A549 (cell line): ENCODE data around the gene SMC6. TPM values are rescaled to one million over a fixed set of nuclear protein-coding genes. Genes with fewer than 3 reads are reported as not detected.

Source experiments
- ATAC-seq, 2 experiments: fragments of 200-7000 bp in 1 of 2; fragments of >200 bp in 1 of 2; cut with Nextera tagmentation in 1 of 2; cut with Tn5 transposase in 1 of 2; 3 replicates each; pipeline versions ENCODE4 v1.8.0 to v1.9.1; 2018 to 2020; ENCODE audit warnings: mild to moderate bottlenecking in 1 of 2, moderate library complexity in 1 of 2
- CTCF ChIA-PET: fragments of 300-600 bp; sonication (Branson Sonifier 250); formaldehyde crosslinking; extraction: SDS; loops from one replicate; lab custom pipeline; 2021; ENCODE audit warnings: antibody characterized with exemption, inconsistent platforms; lab: Yijun Ruan, JAX
- POLR2A ChIA-PET: fragments of 350-600 bp; formaldehyde crosslinking; extraction: SDS; loops from one replicate; lab custom pipeline; 2021; ENCODE audit warnings: antibody characterized with exemption, inconsistent platforms; lab: Yijun Ruan, JAX
- DNase-seq, 2 experiments: peaks; one replicate each; pipeline versions ENCODE4 v3.0.0 to v3.0.0-alpha.2; 2011 to 2016; ENCODE audit warnings: low read depth in 1 of 2, low spot score in 1 of 2
- FAIRE-seq: peaks from 2 replicates; lab custom pipeline; 2011; peaks lifted over from hg19 to GRCh38; lab: Jason Lieb, UNC
- H3K27ac ChIP-seq, 2 experiments: fragments of >200 bp; sonication (Bioruptor Twin); formaldehyde crosslinking; 3 replicates each; pipeline ENCODE4 v1.5.1; 2016 to 2017
- H3K4me1 ChIP-seq: fragments of >200 bp; sonication (Bioruptor Twin); formaldehyde crosslinking; 3 replicates; pipeline ENCODE4 v1.6.1; 2016
- H3K4me2 ChIP-seq: fragments of >200 bp; sonication (Bioruptor Twin); formaldehyde crosslinking; 3 replicates; pipeline ENCODE4 v1.6.1; 2016
- H3K4me3 ChIP-seq: fragments of >200 bp; sonication (Bioruptor Twin); formaldehyde crosslinking; 3 replicates; pipeline ENCODE4 v1.5.1; 2016
- H3K9me3 ChIP-seq: fragments of >200 bp; sonication (Bioruptor Twin); formaldehyde crosslinking; 3 replicates; pipeline ENCODE4 v1.6.1; 2016
- CEBPB ChIP-seq, 2 experiments: fragments of >200 bp in 1 of 2; sonication (Bioruptor Twin) in 1 of 2; formaldehyde crosslinking in 1 of 2; IDR thresholded peaks; 2 replicates each; pipeline ENCODE4 v1.6.1; 2012 to 2016
- CHD4 ChIP-seq: fragments of 200-600 bp; sonication (generic); IDR thresholded peaks from 2 replicates; pipeline ENCODE4 v1.6.1; 2016; ENCODE audit warnings: antibody characterized with exemption, mild to moderate bottlenecking, borderline replicate concordance
- EHMT2 ChIP-seq: fragments of 200-600 bp; sonication (generic); IDR thresholded peaks from 2 replicates; pipeline ENCODE4 v1.6.1; 2016; ENCODE audit warnings: antibody characterized with exemption, low read depth, mild to moderate bottlenecking, moderate library complexity
- EP300 ChIP-seq, 2 experiments: fragments of >200 bp; sonication (Bioruptor Twin); formaldehyde crosslinking; IDR thresholded peaks; 2 replicates in 1 of 2; 3 replicates in 1 of 2; pipeline ENCODE4 v1.6.1; 2016 to 2017
- FOSB ChIP-seq: fragments of 250-450 bp; sonication (Bioruptor Pico); IDR thresholded peaks from 2 replicates; pipeline ENCODE4 v1.5.0; 2020; ENCODE audit warnings: mild to moderate bottlenecking, moderate library complexity
- FOSL2 ChIP-seq, 2 experiments: fragments of 450-650 bp in 1 of 2; fragments of >200 bp in 1 of 2; sonication (Bioruptor Twin) in 1 of 2; formaldehyde crosslinking; IDR thresholded peaks; 2 replicates each; pipeline versions ENCODE4 v1.5.0 to v1.6.1; 2016 to 2020; ENCODE audit warnings: mild to moderate bottlenecking in 1 of 2, moderate library complexity in 1 of 2
- HDAC2 ChIP-seq: fragments of 200-600 bp; sonication (generic); IDR thresholded peaks from 2 replicates; pipeline ENCODE4 v1.6.1; 2016
- HEYL ChIP-seq: fragments of 250-450 bp; sonication (Bioruptor Pico); IDR thresholded peaks from 2 replicates; pipeline ENCODE4 v1.8.0; 2021; ENCODE audit warnings: mild to moderate bottlenecking, moderate library complexity
- HOXB5 ChIP-seq: fragments of 250-450 bp; sonication (Bioruptor Pico); IDR thresholded peaks from 2 replicates; pipeline ENCODE4 v1.5.0; 2020; ENCODE audit warnings: mild to moderate bottlenecking, moderate library complexity
- MAZ ChIP-seq: fragments of 150-350 bp; IDR thresholded peaks from 2 replicates; pipeline ENCODE4 v1.6.1; 2014; ENCODE audit warnings: antibody characterized with exemption, low read depth, low read length, borderline replicate concordance
- MYC ChIP-seq: IDR thresholded peaks from 2 replicates; pipeline ENCODE4 v1.6.1; 2012; ENCODE audit warnings: mild to moderate bottlenecking, inconsistent platforms, low read length, improper control_type of control experiment, borderline replicate concordance
- NFE2L2 ChIP-seq: fragments of 150-350 bp; conservative IDR thresholded peaks from 2 replicates; pipeline ENCODE4 v1.6.1; 2014; ENCODE audit warnings: low read length
- RAD21 ChIP-seq, 2 experiments: fragments of >200 bp in 1 of 2; sonication (Bioruptor Twin) in 1 of 2; formaldehyde crosslinking in 1 of 2; IDR thresholded peaks in 1 of 2; conservative IDR thresholded peaks in 1 of 2; 2 replicates in 1 of 2; 3 replicates in 1 of 2; pipeline ENCODE4 v1.6.1; 2012 to 2018; ENCODE audit warnings: inconsistent platforms in 1 of 2
- TP53 ChIP-seq: fragments of 250-450 bp; sonication (Bioruptor Pico); IDR thresholded peaks from 2 replicates; pipeline ENCODE4 v1.5.0; 2021; ENCODE audit warnings: mild to moderate bottlenecking, moderate library complexity
- ZNF302 ChIP-seq: fragments of 250-450 bp; sonication (Bioruptor Pico); IDR thresholded peaks from 2 replicates; pipeline ENCODE4 v1.9.0; 2021; ENCODE audit warnings: inconsistent platforms, mild to moderate bottlenecking, moderate library complexity
- WGBS: methylation state at CpG from one replicate; pipeline ENCODE4 v1.1.6; 2017; ENCODE audit errors: missing lambda C conversion rate; 5-methylcytosine and 5-hydroxymethylcytosine counted together
- polyA plus RNA-seq, 4 experiments: library from polyadenylated mRNA; depleted of rRNA in 3 of 4; stranded (reverse); fragments of >200 nt; fragmentation: RNase III in 1 of 4; extraction: RNeasy Plus Mini Kit Qiagen cat#74134 plus additional on column Dnase treatment in 1 of 4; gene quantifications; 2 replicates in 3 of 4; 3 replicates in 1 of 4; pipeline ENCODE4 v1.2.3, GENCODE V29; 2011 to 2017
- TF ChIP-seq, protein P1 (sequence below): fragments of 250-450 bp; sonication (Bioruptor Pico); IDR thresholded peaks from 2 replicates; pipeline ENCODE4 v1.5.0; 2021; ENCODE audit warnings: mild to moderate bottlenecking, moderate library complexity, borderline replicate concordance
- TF ChIP-seq, protein P2 (sequence below): fragments of 250-450 bp; sonication (Bioruptor Pico); IDR thresholded peaks from 2 replicates; pipeline ENCODE4 v1.5.0; 2020; ENCODE audit warnings: low read depth, mild to moderate bottlenecking, moderate library complexity
- TF ChIP-seq, protein P3 (sequence below): IDR thresholded peaks from 2 replicates; pipeline ENCODE4 v1.6.1; 2012; ENCODE audit warnings: low read depth, borderline replicate concordance
- TF ChIP-seq, protein P4 (sequence below): fragments of 150-350 bp; IDR thresholded peaks from 2 replicates; pipeline ENCODE4 v1.6.1; 2014; ENCODE audit warnings: low read depth, mild to moderate bottlenecking, low read length
- TF ChIP-seq, protein P5 (sequence below): fragments of >200 bp; sonication (Bioruptor Twin); formaldehyde crosslinking; IDR thresholded peaks from 3 replicates; pipeline ENCODE4 v1.6.1; 2016

The SMC6 gene
- polyA plus RNA-seq, 2 of the 4 experiments (the other 2 are of a cell fraction): 29.9 to 51.6 TPM

DNA sequence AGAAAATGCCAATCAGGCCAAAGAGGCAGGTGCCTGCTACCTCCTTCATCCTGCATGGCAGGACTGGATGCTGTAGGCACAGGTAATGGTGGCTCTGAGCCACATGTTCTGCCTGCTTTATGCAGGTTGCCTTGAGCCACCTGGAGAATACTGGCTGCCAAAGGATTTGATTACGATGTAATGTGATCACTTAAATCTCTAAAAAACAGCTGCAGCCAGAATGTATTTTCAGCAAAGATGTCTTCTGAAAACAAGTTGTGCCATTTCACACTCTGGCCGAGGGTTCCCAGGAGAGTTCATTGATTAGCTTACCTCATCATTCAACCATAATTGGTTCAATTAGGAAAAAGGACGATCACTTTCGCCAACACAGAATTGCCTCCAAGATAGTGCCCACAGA is 44.7 kb upstream of the SMC6 start (continued):
- TF ChIP-seq, protein P1, sequence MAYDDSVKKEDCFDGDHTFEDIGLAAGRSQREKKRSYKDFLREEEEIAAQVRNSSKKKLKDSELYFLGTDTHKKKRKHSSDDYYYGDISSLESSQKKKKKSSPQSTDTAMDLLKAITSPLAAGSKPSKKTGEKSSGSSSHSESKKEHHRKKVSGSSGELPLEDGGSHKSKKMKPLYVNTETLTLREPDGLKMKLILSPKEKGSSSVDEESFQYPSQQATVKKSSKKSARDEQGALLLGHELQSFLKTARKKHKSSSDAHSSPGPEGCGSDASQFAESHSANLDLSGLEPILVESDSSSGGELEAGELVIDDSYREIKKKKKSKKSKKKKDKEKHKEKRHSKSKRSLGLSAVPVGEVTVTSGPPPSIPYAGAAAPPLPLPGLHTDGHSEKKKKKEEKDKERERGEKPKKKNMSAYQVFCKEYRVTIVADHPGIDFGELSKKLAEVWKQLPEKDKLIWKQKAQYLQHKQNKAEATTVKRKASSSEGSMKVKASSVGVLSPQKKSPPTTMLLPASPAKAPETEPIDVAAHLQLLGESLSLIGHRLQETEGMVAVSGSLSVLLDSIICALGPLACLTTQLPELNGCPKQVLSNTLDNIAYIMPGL (CRISPR knock-in tag): no peak
- no peak for TF ChIP-seq FOSB (CRISPR knock-in tag)
- no peak for TF ChIP-seq CHD4
- TF ChIP-seq NFE2L2: no peak
- no peak for TF ChIP-seq HOXB5 (CRISPR knock-in tag)
- TF ChIP-seq MYC: no peak

DNA sequence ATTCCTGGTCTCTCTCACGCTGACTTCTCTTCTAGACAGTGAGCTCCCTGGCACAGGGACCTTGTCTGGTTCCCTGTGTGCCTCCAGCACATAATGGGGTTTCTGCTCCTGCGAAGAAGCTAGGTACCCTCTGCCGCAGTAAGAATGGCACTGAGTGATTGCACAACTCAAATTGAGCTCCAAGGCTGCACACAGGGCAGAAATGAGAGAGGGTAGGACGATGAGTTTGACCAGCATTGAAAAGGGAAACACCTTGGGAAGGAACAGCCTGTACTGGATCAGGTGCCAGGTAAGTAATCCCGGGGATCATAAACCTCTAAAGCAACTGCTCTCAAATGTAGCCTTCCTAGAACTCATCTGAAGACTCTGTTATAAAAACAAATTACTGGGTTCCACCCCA is 41.7 kb upstream of the SMC6 start:
- no peaks in the 10 kb centered on the region for H3K9me3 ChIP-seq
- CTCF ChIA-PET: interaction anchor here (0.6 kb wide), 1 partner anchor 224 kb away, joined by 6 read pairs; no protein-coding TSS in a partner anchor
- 42% methylated on average over 5 of the region's 5 CpGs for WGBS
- DNase-seq (no peak), ATAC-seq (no peak), FAIRE-seq (no peak)
- no peak overlapping the region for H3K27ac ChIP-seq
- H3K4me2 ChIP-seq: no peak overlapping the region
- TF ChIP-seq CEBPB (IDR thresholded peaks at IDR 0.05): 0 out of 4 replicates have a peak, but pooled peaks of 1 of the 2 experiments have one; percentile 18
- TF ChIP-seq, protein P2, sequence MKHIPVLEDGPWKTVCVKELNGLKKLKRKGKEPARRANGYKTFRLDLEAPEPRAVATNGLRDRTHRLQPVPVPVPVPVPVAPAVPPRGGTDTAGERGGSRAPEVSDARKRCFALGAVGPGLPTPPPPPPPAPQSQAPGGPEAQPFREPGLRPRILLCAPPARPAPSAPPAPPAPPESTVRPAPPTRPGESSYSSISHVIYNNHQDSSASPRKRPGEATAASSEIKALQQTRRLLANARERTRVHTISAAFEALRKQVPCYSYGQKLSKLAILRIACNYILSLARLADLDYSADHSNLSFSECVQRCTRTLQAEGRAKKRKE (CRISPR knock-in tag): no peak
- H3K4me1 ChIP-seq: no peaks in the 10 kb centered on the region
- POLR2A ChIA-PET: no interaction called here
- H3K4me3 ChIP-seq: no peak overlapping the region

DNA sequence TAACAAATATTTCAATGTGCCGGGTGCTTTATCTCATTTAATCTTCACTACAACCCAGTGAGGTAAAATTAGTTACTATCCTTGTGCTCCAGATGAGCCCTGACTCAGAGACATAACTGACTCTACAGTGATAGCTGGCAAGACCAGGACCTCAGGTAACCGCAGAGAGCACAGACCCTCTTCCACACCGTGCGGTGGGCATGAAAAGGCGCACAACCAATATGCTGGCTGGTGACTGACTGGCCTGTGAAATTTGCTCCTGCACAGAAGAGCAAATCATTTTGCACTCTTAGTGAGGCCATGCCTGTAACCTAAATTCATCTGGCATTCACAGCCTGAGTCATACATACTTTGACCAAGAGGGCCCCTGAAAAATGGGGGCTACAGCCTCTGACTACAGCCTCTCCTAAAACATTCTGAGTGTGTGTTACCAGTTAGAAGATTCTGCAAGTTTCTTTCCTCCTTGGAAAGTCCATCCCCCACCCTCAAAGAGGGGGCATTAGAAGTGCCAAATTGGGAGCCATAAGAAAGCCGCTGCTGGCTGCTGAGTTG is 40.3 kb upstream of the SMC6 start:
- ChIA-PET POLR2A (no interaction called here), CTCF (no interaction called here)
- DNase-seq (no peak), ATAC-seq (no peak), FAIRE-seq (no peak)
- Histone ChIP-seq H3K4me1 (no peaks in the 10 kb centered on the region), H3K27ac (no peak overlapping the region), H3K4me3 (no peak overlapping the region), H3K9me3 (no peaks in the 10 kb centered on the region), H3K4me2 (no peak overlapping the region)
- 82% methylated on average over 6 of the region's 6 CpGs for WGBS
- TF ChIP-seq ZNF302 (CRISPR knock-in tag) (no peak), HEYL (CRISPR knock-in tag) (no peak), FOSL2 (IDR thresholded peaks at IDR 0.05) (no peak), FOSL2 (CRISPR knock-in tag; IDR thresholded peaks at IDR 0.05) (no peak), EHMT2 (no peak), MYC (no peak), HDAC2 (no peak), FOSB (CRISPR knock-in tag) (no peak), RAD21 (conservative IDR thresholded peaks at IDR 0.05 in 1 of 2, IDR thresholded peaks at IDR 0.05 in 1 of 2) (no peak), TP53 (no peak), EP300 (IDR thresholded peaks at IDR 0.05) (no peak), MAZ (no peak)
- TF ChIP-seq, protein P3, sequence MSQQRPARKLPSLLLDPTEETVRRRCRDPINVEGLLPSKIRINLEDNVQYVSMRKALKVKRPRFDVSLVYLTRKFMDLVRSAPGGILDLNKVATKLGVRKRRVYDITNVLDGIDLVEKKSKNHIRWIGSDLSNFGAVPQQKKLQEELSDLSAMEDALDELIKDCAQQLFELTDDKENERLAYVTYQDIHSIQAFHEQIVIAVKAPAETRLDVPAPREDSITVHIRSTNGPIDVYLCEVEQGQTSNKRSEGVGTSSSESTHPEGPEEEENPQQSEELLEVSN: no peak
- TF ChIP-seq, protein P4, sequence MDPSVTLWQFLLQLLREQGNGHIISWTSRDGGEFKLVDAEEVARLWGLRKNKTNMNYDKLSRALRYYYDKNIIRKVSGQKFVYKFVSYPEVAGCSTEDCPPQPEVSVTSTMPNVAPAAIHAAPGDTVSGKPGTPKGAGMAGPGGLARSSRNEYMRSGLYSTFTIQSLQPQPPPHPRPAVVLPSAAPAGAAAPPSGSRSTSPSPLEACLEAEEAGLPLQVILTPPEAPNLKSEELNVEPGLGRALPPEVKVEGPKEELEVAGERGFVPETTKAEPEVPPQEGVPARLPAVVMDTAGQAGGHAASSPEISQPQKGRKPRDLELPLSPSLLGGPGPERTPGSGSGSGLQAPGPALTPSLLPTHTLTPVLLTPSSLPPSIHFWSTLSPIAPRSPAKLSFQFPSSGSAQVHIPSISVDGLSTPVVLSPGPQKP: no peak
- TF ChIP-seq, protein P5, sequence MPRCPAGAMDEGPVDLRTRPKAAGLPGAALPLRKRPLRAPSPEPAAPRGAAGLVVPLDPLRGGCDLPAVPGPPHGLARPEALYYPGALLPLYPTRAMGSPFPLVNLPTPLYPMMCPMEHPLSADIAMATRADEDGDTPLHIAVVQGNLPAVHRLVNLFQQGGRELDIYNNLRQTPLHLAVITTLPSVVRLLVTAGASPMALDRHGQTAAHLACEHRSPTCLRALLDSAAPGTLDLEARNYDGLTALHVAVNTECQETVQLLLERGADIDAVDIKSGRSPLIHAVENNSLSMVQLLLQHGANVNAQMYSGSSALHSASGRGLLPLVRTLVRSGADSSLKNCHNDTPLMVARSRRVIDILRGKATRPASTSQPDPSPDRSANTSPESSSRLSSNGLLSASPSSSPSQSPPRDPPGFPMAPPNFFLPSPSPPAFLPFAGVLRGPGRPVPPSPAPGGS: no peak
